GM12892 (cell line): ENCODE measurements around the gene RUVBL2.

ENCODE experiments used
- POLR2AphosphoS5 ChIP-seq: IDR thresholded peaks from 2 replicates; pipeline ENCODE4 v1.6.1; 2011; ENCODE audit warnings: low read depth, low read length, control low read depth
- TAF1 ChIP-seq: IDR thresholded peaks from 2 replicates; pipeline ENCODE4 v1.6.1; 2011; ENCODE audit warnings: low read depth, mild to moderate bottlenecking, control low read depth, low read length, borderline replicate concordance

DNA sequence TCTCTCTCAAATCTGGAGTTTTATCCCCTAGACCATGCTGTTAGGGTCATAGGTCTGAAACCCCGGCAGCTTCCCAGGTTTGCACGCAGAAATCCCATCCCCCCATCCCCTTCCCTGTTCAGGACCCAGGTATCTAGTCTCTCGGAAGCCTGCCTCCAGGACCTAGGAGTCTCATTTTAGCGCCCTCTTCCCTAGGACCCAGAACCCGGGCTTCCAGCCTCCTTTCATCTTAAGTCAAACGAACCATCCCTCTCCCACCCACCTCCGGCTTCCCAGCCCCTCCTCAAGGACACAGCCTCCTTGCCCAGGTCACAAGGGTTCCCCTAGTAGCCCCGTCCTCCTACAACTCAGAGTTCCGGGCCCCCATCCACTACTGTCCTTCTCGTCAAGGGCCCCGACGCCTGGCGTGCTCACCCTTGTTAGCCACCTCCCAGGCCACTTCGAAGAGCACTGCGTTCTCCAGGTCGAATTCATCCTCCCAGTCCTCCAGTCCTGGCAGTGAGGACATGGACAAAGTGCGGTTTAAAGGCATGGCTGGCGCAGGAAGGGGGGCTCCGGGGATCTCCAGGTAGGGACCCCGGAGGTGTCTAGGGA lies 1.0 kb upstream of the RUVBL2 start:
- TF ChIP-seq TAF1 (no peak), POLR2AphosphoS5 (no peak)
